ENCODE measurements around the gene SLC35F4. TPM values are rescaled to one million over a fixed set of nuclear protein-coding genes. Genes with fewer than 3 reads are reported as not detected.
A peak's percentile ranks its signal among the peaks of the same experiment; 100 is the strongest.

The SLC35F4 gene
- total RNA-seq, 1 experiment from 2014 or later: not detected

DNA sequence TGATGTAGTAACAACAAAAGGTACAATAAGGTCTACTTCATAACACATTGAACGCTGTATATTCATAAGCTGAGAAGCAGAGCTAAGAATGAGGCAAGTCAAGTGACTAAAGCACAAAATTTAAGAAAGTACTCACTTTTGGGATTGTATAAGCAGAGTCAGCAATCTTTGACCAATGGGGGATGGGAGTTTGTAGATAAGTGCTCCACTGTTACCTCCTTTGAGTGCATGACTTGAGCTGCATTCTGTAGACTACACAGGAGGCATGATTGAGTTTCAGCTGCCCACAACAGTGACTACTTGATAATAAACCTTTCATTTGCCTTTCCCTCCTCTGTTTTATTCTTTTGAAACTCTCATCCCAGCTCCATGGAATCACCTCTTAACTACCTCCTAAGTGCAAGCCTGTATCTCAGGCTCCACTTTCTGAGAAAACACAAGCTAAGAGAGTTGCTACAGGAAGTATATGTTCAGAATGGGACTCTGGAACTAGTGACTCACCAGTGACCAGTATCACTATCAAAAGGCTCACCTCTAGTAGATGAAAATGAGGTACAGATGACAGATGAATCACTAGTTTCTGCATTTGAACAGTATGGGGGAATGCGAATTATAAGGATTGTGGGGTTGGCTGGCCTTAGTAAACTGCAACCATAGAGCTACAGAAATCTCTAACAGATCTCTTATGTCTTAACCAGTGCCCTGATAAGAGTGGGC lies 49.2 kb downstream of the SLC35F4 start:
- intact Hi-C loops (cut with micrococcal nuclease): no loop called here
- Histone ChIP-seq H3K9me3 (ENCODE audit: control insufficient read depth in 1 of 2, insufficient read depth in 1 of 2, low read depth in 1 of 2, low read length in 2 of 2) (no peaks in the 10 kb centered on the region), H3K27me3 (ENCODE audit: insufficient read depth, low read length) (no peaks in the 10 kb centered on the region), H3K4me2 (ENCODE audit: low read length) (peak overlapping the region; percentile 51), H4K20me1 (ENCODE audit: insufficient read depth) (no peaks in the 10 kb centered on the region), H3K27ac (ENCODE audit: low read depth, low read length) (no peak overlapping the region), H3K9me2 (ENCODE audit: insufficient read depth) (no peaks in the 10 kb centered on the region), H3K9ac (ENCODE audit: low read length) (no peak overlapping the region), H3K79me2 (ENCODE audit: insufficient read depth, low read length) (no peaks in the 10 kb centered on the region), H3K4me3 (replicated peaks in 1 of 2; ENCODE audit: low read depth in 1 of 2, low read length in 2 of 2) (peak overlapping the region in 1 of 2 experiments; percentile 5; a peak in 1 of 4 replicates), H2AFZ (ENCODE audit: low read depth, low read length, poor library complexity, severe bottlenecking) (no peak overlapping the region), H3K4me1 (ENCODE audit: control insufficient read depth in 1 of 2, insufficient read depth in 2 of 2, low read length in 2 of 2) (peaks cover 0 to 13% of the 10 kb centered on the region in 2 experiments; a peak in 2 of 4 replicates), H3K36me3 (ENCODE audit: control insufficient read depth in 1 of 2, insufficient read depth in 2 of 2, low read length in 2 of 2) (no peaks in the 10 kb centered on the region)
- BruUV-seq (replicated peaks): no TSS peak
- ChIA-PET POLR2A (interaction anchor here (1.0 kb wide), 1 partner anchor 11 kb away, joined by 3 read pairs; no protein-coding TSS in a partner anchor), CTCF (no interaction called here), RAD21 (ENCODE audit: low non-redundant PET in 1 of 2, low total read pairs in 2 of 2, uncharacterized antibody in 2 of 2, unreplicated experiment in 2 of 2) (no interaction called here)
- ATAC-seq: peak; percentile 57; the same call in 1 of the 2 replicates
- peak; percentile 41 for DNase-seq (ENCODE audit: low read depth, low spot score)
- TF ChIP-seq FOSL1 (IDR thresholded peaks at IDR 0.05; ENCODE audit: low read depth) (peak; percentile 77), TCF7L2 (IDR thresholded peaks at IDR 0.05; ENCODE audit: borderline replicate concordance, extremely low read depth, insufficient read depth, insufficient read length) (no peak), CEBPB (IDR thresholded peaks at IDR 0.05; ENCODE audit: low read depth) (peak; percentile 17; the same call in 1 of the 2 replicates), SRF (IDR thresholded peaks at IDR 0.05; ENCODE audit: low read depth) (no peak), ZFX (IDR thresholded peaks at IDR 0.05) (no peak), SP1 (IDR thresholded peaks at IDR 0.05; ENCODE audit: low read depth) (peak; percentile 64), EZH2 (IDR thresholded peaks at IDR 0.05) (no peak), JUND (IDR thresholded peaks at IDR 0.05) (peak; percentile 83), SIN3A (IDR thresholded peaks at IDR 0.05; ENCODE audit: low read depth) (no peak), POLR2A (IDR thresholded peaks at IDR 0.05; ENCODE audit: borderline replicate concordance, extremely low read depth, insufficient read depth, insufficient read length) (no peak), EZH2phosphoT487 (IDR thresholded peaks at IDR 0.05; ENCODE audit: borderline replicate concordance) (no peak), ZNF274 (IDR thresholded peaks at IDR 0.05; ENCODE audit: low read depth, low read length) (no peak), RAD21 (IDR thresholded peaks at IDR 0.05; ENCODE audit: low read depth) (no peak), CBX3 (IDR thresholded peaks at IDR 0.05; ENCODE audit: low read depth) (0 out of 2 replicates have a peak, but pooled peaks have one; percentile 15), YY1 (IDR thresholded peaks at IDR 0.05; ENCODE audit: extremely low read depth, insufficient replicate concordance, low read depth, low read length) (no peak)
- TF ChIP-seq, protein P1, sequence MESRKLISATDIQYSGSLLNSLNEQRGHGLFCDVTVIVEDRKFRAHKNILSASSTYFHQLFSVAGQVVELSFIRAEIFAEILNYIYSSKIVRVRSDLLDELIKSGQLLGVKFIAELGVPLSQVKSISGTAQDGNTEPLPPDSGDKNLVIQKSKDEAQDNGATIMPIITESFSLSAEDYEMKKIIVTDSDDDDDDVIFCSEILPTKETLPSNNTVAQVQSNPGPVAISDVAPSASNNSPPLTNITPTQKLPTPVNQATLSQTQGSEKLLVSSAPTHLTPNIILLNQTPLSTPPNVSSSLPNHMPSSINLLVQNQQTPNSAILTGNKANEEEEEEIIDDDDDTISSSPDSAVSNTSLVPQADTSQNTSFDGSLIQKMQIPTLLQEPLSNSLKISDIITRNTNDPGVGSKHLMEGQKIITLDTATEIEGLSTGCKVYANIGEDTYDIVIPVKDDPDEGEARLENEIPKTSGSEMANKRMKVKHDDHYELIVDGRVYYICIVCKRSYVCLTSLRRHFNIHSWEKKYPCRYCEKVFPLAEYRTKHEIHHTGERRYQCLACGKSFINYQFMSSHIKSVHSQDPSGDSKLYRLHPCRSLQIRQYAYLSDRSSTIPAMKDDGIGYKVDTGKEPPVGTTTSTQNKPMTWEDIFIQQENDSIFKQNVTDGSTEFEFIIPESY (IDR thresholded peaks at IDR 0.05; ENCODE audit: extremely low read depth, insufficient replicate concordance, low read length): no peak
- TF ChIP-seq, protein P2, sequence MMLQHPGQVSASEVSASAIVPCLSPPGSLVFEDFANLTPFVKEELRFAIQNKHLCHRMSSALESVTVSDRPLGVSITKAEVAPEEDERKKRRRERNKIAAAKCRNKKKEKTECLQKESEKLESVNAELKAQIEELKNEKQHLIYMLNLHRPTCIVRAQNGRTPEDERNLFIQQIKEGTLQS (IDR thresholded peaks at IDR 0.05): no peak
- TF ChIP-seq, protein P3, sequence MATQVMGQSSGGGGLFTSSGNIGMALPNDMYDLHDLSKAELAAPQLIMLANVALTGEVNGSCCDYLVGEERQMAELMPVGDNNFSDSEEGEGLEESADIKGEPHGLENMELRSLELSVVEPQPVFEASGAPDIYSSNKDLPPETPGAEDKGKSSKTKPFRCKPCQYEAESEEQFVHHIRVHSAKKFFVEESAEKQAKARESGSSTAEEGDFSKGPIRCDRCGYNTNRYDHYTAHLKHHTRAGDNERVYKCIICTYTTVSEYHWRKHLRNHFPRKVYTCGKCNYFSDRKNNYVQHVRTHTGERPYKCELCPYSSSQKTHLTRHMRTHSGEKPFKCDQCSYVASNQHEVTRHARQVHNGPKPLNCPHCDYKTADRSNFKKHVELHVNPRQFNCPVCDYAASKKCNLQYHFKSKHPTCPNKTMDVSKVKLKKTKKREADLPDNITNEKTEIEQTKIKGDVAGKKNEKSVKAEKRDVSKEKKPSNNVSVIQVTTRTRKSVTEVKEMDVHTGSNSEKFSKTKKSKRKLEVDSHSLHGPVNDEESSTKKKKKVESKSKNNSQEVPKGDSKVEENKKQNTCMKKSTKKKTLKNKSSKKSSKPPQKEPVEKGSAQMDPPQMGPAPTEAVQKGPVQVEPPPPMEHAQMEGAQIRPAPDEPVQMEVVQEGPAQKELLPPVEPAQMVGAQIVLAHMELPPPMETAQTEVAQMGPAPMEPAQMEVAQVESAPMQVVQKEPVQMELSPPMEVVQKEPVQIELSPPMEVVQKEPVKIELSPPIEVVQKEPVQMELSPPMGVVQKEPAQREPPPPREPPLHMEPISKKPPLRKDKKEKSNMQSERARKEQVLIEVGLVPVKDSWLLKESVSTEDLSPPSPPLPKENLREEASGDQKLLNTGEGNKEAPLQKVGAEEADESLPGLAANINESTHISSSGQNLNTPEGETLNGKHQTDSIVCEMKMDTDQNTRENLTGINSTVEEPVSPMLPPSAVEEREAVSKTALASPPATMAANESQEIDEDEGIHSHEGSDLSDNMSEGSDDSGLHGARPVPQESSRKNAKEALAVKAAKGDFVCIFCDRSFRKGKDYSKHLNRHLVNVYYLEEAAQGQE (IDR thresholded peaks at IDR 0.05; ENCODE audit: low read depth): no peak
- TF ChIP-seq, protein P4, sequence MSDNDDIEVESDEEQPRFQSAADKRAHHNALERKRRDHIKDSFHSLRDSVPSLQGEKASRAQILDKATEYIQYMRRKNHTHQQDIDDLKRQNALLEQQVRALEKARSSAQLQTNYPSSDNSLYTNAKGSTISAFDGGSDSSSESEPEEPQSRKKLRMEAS (IDR thresholded peaks at IDR 0.05): no peak
- TF ChIP-seq, protein P5, sequence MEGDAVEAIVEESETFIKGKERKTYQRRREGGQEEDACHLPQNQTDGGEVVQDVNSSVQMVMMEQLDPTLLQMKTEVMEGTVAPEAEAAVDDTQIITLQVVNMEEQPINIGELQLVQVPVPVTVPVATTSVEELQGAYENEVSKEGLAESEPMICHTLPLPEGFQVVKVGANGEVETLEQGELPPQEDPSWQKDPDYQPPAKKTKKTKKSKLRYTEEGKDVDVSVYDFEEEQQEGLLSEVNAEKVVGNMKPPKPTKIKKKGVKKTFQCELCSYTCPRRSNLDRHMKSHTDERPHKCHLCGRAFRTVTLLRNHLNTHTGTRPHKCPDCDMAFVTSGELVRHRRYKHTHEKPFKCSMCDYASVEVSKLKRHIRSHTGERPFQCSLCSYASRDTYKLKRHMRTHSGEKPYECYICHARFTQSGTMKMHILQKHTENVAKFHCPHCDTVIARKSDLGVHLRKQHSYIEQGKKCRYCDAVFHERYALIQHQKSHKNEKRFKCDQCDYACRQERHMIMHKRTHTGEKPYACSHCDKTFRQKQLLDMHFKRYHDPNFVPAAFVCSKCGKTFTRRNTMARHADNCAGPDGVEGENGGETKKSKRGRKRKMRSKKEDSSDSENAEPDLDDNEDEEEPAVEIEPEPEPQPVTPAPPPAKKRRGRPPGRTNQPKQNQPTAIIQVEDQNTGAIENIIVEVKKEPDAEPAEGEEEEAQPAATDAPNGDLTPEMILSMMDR (IDR thresholded peaks at IDR 0.05 in 2 of 3, conservative IDR thresholded peaks at IDR 0.05 in 1 of 3; ENCODE audit: borderline replicate concordance in 1 of 3, insufficient read depth in 1 of 3, low read depth in 2 of 3, low read length in 2 of 3): no peak
